GM21390 (cell line): ENCODE measurements around the gene LSM5.
"Not testable (repeated sequence)": the region's sequence is repeated elsewhere in the genome, so short reads cannot be mapped to it uniquely, and the experiment has no call there.

Experiments used
- ATAC-seq: cut with Tn5 transposase; IDR thresholded peaks from one replicate; pipeline ENCODE4 v1.9.1; 2021; ENCODE audit not compliant: unreplicated experiment

Gene LSM5

DNA sequence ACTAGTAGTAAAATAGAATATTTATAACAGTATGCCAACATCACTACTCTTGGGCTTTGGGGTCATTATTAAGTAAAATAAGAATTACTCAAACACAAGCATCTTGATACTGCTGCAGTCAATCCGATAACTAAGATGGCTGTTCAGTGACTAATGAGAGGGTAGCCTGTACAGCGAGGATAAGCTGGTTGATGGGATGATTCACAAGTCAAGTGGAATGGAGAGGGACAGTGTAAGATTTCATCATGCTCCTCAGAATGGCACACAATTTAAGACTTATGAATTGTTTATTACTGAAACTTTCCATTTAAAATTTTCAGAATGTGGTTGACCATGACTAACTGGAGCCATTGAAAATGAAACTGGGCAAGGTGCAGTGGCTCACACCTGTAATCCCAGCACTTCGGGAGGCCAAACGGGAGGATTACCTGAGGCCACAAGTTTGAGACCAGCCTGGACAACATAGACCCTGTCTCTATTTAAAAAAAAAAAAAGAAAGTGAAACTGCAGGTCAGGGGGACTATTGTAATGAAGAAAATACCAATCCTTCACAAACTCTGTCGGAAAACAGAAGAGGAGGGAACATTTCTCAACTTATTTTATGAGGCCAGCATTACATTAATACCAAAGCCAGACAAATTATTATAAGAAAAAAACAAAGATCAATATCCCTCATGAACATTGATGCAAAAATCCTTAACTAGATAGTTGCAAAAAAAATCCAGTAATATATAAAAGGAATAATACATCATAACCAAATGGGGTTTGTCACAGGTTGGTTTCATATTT is 16.3 kb upstream of the LSM5 start:
- ATAC-seq, result no peak

DNA sequence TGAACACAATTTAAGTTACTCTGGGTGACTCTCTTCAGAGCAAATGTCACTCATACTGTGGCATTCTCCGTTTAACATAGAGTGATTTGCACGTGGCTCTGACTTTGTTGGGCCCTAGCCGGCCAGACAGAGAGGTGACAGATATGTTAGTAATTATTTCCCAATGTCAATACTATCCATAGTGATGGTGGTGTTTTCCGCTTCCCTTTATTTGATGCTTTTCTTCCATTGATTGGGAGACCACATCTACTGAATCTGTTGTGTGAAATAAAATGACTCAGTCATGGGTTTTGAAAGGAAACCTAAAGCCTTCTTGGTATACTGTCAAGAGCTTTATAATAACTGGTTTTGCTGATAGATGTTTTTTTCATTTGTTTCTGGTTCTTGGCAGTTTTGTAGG is 12.5 kb upstream of the LSM5 start:
- no peak for ATAC-seq

DNA sequence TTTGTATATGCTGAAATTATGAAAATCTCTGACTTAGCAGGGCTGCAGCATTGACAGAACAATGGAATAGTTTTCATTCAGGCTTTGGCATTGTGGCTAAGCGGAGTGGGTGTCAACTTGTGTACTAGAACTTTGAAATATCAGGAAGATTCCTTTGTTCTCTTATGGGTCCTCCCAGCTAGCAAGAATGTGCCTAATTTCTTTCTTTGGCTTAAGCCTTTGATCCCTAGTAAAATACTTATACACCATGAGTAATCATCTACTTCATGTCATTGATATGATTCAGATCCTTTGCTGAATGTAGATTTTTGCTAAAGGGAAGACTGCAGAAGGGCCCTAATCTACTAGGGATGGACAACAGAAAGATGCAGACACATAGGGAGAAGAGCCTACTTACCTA is 11.3 kb upstream of the LSM5 start:
- ATAC-seq, result no peak

DNA sequence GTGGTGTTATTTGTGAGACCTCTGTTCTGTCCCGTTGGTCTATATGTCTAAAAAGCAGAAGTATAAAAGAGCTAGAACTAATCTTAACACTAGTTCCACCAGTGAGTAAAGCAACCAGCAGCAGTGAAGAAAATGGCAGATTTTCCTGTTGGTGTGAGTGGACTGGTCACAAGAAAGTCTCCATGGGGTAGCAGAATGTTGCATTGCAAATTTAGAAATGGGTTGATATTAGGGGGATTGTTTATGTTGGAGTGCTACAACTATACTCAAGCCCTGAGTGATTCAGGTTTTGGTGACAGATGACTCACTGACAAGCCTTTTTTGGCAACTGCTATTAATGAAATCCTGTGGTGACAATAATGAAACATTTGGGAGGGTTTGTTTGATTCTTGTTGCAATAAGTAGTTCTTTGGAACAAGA is 10.8 kb upstream of the LSM5 start:
- ATAC-seq, result peak; percentile 85

DNA sequence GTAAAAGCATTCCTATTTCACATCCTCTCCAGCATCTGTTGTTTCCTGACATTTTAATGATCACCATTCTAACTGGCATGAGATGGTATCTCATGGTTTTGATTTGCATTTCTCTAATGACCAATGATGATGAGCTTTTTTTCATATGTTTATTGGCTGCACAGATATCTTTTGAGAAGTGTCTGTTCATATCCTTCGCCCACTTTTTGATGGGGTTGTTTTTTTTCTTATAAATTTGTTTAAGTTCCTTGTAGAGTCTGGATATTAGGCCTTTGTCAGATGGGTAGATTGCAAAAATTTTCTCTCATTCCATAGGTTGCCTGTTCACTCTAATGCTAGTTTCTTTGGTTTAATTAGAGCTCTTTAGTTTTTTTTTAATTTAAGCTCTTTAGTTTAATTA is 10.0 kb upstream of the LSM5 start:
- ATAC-seq, result not testable (repeated sequence)

DNA sequence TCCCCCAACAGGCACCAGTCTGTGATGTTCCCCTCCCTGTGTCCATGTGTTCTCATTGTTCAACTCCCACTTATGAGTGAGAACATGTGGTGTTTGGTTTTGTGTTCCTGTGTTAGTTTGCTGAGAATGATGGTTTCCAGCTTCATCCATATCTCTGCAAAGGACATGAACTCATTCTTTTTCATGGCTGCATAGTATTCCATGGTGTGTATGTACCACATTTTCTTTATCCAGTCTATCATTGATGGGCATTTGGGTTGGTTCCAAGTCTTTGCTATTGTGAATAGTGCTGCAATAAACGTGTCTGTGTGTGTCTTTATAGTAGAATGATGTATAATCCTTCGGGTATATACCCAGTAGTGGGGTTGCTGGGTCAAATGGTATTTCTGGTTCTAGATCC is 9.6 kb upstream of the LSM5 start:
- ATAC-seq, result not testable (repeated sequence)

DNA sequence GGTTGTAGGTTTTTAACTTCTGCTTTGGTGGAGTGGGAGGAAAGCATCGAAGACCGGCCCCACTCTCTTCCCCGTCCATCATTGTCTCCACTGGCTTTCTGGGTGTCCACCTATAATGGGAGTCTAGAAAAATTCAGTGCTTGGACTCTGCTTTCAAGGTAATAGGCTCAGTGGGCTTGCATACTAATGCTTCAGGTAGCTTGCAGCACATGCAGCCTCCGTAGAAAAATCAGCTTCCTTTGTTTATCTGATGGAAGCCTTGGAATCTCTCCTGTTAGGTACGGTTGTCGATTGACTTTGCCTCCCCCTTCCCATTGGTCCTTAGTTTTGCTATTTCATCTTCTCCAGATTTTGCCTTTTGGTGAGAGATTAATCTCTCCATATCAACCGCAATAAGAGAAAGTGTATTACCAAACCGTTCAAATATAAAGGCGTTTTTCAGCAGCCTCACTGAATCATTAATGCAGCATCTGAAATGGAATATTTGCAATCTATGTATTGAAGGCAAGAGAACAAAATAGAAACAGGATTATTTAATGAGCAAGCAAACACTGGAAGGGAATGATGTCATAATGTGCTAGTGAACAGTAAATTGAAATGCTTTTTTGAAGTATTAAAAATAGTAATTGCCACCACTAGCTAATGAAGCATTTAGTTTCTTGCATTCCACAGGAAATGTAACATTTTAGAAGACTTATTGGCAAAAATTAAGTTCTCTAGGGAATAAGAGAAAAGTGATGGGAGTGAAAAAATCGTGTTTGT is 6.1 kb upstream of the LSM5 start:
- no peak for ATAC-seq

DNA sequence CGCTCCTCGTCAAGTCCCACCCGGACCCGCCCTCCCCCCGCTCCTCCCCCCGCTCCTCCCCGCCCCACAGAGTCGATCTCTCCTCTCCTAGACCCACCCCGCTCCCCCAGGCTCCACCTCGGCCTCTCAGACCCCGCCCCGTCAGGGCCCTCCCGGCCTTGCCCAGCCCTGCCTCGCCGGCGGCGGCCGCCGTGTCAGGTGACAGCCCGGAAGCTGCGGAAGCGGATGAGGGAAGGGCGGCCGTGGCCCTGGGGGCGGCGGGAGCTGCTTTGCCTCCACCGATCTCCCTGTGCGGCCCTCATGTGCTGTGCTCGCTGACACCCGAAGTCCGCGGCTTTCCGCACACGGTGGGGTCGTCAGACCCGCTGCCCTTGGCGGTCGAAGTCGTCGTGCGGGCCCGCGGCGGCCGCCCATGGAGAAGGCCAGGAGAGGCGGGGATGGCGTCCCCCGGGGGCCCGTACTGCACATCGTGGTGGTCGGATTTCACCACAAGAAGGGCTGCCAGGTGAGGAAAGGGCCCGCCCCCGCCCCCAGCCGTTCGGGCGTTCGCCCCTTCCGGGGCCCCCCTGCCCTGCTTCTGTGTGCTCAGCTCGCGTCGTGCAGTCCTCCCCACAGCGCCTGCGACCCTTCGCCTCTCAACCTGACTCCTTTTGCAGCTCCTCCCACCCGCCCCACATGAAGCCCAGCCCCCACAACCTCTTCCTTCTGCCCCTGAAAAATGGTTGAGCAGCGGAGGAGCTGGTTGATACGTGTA is 5.3 kb upstream of the LSM5 start, which contains the start of gene AVL9:
TSS of gene AVL9 (plus strand) at position 192 of the 754 bp plus-strand sequence. CDS start at position 413, 221 bp downstream.
- ATAC-seq, result peak; percentile 94

DNA sequence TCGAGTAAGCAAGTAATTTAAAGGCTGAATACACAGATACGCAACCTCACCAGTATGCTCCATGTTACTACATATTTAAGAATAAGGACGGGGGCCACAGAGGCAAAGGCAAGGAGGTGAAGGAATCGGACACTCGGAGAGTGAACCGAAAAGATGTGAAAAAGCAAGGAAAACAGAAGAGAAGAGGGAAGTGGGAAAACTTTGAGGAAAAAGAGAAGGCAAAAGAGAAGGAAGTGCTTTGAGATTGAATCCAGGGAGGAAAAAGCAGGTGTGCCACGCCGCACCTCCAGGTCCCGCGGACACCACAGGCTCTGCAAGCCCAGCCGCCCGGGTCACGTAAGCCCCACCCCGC is 4.7 kb upstream of the LSM5 start:
- ATAC-seq, result peak; percentile 9

DNA sequence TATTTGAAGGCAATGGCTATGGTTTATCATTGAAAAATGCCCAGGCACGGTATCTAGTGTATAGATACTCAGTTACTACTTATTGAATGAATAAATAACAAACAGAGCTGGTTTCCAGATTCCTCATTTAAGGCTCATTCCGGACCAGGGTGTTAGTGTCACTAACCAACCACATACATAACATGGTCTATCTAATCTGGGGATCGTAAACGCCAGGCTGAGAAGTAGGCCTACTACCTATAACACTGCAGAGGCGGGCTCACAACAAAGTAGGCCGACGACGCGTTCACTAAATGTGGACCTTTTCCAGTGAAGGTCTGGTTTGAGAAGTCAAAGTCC is 423 bp downstream of the LSM5 start:
- ATAC-seq, result no peak

DNA sequence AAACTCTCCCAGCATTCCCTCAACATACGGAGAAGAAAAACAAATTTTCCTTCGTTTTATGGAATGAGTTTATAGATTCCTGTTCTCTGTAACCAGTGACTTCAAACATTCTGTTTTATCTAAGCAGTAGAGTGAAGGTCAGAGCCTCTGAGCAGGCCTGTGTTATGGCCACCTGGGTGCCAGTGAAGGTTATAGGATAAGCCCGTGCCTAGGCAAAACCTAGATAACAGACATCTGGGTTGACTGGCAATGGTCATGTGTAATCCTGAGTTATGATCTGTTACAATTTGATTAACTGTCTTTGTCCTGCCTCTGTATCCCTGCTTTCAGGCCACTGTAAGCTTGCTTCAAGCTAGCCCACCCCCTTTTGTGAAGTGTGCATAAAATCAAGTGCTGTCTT is 8.3 kb downstream of the LSM5 start:
- ATAC-seq, result no peak

DNA sequence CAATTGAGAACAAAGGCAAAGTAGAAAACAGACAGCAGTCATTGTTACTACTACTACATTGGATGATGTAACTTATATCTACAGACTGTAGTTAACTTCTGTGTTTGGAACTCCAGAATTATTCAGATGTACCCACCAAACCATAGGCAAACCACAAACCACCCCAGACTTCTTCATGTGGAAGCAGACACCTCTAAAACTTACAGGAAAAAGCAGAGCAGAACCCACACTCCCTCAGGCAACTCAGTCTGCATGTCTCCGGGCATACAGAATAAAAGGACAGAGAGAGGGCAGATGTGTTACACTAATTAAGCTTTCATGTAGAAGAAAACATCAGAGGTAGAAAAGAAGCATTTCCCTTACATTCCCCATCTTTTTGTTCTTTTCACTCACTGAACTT is 9.0 kb downstream of the LSM5 start:
- ATAC-seq, result no peak

DNA sequence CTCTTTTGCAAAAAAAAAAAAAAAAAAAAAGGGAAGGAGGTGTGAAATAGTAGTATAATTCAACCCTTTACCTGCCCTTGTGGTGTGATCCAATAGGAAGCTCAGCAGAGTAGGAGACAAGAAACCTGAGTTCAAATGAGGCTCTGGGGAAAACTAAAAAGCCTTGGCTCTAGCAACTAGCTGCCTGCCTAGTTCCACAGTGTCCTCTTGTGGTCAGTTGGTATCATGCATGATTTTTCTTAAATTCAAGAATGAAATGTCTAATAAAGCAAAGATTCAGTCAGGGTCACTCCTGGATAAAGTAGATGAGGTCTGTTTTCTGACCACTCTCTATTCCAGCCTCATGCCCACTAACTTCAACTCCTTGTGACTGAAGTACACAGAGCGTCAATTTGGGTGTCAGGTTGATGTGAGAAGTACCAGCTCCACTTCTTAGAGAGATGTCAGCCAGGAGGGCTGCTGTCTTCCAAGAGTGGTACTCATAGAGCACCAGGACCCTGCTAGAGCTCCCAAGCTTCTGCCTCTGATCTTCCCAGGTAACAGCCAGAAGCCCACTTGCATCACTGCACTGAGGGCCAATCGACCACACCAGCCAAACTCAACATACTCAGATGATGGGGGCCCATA is 10.5 kb downstream of the LSM5 start:
- no peak for ATAC-seq

DNA sequence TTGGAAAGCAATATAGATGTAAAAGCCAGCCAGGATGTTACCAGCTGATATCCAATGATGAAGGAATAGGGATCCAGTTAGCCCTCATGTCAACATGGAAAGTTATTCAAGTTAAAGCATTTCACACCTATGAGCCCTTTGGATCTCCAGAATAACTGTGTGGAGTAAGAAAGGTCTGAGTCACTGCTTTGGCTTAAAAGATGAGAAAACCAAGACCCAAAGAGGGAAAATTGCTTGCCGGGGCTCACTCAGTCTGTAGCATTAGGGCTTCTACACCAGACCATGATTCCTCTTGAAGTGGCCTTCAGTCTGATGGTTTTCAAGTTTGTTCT is 12.6 kb downstream of the LSM5 start:
- ATAC-seq, result no peak

DNA sequence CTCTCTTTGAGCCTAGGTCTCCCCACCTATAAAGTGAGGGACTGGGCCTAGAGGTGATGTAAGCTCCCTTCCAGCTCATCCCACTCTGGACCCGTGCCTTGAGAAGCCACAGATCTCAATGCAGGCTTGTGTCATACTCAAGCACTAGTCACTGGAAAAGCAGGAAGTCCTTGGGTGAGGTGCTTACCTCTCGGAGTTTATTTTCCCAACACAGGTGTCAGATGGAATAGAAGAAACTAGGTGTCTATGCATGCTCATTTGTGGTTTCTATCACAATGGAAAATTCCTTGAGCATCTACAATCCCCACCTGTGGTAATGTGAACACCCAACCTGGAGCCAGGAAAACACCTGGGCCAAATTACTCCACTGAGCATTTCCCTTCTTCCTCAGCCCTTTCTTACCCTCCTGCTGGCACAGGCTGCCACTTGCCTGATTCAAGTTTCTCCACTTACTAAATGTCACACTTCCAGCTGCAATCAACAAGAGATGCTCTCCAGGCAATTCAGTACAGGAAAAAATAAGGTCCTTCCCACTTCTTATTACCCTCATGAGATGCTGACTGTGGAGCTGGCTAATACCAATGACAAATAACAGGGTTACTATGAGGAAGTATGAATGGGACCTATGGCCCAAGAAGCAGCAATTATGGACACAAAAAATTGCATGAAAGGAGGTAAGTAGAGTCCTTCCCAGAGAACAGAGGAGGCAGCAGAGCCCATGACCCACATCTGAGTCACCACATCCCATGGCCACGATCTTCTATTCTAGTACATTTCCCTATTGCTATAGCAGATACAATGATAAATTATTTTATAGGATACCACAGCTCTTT is 13.1 kb downstream of the LSM5 start:
- no peak for ATAC-seq

DNA sequence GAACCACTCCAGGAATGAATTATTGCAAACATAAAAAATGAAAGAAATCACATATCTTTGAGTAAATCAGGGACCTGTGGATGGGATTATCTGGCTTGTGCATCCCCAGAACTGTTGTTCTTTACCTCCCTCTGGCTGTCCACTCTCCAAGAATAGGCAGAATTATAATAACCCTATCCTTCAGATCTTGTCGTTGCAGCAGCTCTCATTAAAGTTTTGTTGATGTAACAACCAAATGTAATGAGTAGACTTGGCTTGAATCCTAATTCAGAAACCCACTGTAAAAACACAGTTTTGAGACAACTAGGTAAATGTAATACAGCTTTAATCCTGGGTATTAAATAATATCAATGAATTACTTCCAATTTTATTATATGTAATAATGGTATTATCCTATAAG is 16.2 kb downstream of the LSM5 start:
- ATAC-seq, result no peak

DNA sequence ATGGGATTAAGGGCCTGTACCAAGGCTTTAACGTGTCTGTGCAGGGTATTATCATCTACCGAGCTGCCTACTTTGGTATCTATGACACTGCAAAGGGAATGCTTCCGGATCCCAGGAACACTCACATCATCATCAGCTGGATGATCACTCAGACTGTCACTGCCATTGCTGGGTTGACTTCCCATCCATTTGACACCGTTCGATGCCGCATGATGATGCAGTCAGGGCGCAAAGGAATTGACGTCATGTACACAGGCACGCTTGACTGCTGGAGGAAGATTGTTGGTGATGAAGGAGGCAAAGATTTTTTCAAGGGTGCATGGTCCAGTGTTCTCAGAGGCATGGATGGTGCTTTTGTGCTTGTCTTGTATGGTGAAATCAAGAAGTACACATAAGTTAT is 18.2 kb downstream of the LSM5 start:
- ATAC-seq, result no peak

DNA sequence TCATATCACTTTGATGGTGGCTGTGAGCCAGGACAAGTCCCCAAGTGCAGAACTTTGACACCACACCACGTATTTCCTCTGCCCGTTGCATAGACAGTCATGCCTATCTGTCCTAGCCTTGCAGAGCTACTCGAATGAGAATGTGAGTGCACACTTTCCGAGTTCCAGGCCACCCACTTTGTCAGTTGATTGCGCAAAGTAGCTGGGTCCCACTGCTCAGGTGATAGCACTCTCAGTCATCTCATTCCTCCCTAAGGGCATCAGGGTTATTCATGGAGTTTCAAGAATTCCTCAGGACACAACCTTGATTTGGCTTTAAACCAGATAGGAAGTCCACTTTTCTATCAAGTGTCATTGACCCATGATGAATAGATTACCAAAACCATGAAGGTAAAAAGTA is 19.3 kb downstream of the LSM5 start:
- no peak for ATAC-seq

DNA sequence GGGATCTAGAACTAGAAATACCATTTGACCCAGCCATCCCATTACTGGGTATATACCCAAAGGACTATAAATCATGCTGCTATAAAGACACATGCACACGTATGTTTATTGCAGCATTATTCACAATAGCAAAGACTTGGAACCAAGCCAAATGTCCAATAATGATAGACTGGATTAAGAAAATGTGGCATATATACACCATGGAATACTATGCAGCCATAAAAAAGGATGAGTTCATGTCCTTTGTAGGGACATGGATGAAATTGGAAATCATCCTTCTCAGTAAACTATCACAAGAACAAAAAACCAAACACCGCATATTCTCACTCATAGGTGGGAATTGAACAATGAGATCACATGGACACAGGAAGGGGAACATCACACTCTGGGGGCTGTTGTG is 20.2 kb downstream of the LSM5 start:
- ATAC-seq, result not testable (repeated sequence)

DNA sequence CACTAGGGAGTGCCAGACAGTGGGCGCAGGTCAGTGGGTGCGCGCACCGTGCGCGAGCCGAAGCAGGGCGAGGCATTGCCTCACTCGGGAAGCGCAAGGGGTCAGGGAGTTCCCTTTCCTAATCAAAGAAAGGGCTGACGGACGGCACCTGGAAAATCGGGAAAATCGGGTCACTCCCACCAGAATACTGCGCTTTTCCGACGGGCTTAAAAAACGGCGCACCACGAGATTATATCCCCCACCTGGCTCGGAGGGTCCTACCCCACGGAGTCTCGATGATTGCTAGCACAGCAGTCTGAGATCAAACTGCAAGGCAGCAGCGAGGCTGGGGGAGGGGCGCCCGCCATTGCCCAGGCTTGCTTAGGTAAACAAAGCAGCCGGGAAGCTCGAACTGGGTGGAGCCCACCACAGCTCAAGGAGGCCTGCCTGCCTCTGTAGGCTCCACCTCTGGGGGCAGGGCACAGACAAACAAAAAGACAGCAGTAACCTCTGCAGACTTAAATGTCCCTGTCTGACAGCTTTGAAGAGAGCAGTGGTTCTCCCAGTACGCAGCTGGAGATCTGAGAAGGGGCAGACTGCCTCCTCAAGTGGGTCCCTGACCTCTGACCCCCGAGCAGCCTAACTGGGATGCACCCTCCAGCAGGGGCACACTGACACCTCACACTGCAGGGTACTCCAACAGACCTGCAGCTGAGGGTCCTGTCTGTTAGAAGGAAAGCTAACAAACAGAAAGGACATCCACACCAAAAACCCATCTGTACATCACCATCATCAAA is 25.4 kb downstream of the LSM5 start:
- ATAC-seq, result not testable (repeated sequence)
